HG03457 (cell line): ENCODE measurements around the gene SLC22A15.

Source experiments
- ATAC-seq: cut with Tn5 transposase; IDR thresholded peaks from one replicate; pipeline ENCODE4 v1.9.1; 2021; ENCODE audit warnings: moderate number of reproducible peaks; ENCODE audit not compliant: unreplicated experiment

SLC22A15 gene

GRCh38 chr1:116099379-116099778, 123.1 kb downstream of the SLC22A15 start:
- no peak for ATAC-seq

DNA sequence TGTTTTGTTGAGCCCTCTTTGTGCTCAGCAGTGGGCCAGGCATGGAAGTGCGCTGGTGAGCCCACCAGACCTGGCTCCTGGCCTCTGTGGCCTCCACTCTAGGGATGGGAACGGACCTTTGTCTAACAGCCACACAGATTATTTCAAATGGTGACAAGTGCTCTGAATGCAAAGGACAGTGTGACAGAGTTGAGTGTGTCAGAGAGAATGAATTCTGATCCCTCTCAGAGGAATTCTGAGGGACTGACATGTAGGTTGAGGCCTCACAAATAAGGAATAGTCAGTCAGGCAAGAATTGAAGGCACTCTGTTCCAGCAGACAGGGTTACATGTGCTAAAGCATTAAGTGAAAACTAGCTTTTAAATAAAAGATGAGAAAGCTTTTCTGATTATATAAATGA, 123.6 kb downstream of the SLC22A15 start:
- ATAC-seq: no peak

- no peak for ATAC-seq
These were observed 128.4 kb downstream of the SLC22A15 start for GRCh38 chr1:116104667-116105066.

DNA sequence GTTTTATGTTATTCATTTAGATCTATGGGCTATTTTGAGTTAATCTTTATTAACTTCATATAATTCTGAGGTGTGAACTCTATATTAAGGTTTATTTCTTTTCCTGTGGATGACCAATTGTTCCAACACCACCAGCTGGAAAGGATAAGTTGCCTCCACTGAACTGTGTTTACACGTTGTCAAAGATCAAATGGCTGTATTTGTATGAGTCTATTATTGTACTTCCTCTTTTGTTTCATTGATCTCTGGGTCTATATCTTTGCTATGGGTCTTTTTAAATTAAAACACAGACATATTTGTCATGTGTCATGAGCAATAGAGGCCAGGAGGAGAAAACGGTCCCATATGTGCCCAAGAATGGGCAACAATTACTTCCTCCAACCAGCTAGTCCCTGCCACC, 129.7 kb downstream of the SLC22A15 start:
- no peak for ATAC-seq

DNA sequence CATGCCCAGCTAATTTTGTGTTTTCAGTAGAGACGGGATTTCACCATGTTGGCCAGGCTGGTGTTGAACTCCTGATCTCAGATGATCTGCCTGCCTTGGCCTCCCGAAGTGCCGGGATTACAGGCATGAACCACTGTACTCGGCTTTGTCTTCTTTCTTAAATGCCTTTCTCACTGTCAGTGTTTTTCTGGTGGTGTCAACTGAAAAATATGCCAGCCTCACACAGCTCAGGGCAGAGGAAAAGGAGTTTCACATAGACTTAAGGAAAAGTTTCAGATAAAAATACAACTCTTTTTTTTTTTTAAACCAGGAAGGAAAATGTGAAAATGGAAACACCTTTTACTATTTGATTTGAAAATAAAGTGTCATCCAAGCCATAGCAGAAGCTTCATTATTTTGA, 130.3 kb downstream of the SLC22A15 start:
- no peak for ATAC-seq

DNA sequence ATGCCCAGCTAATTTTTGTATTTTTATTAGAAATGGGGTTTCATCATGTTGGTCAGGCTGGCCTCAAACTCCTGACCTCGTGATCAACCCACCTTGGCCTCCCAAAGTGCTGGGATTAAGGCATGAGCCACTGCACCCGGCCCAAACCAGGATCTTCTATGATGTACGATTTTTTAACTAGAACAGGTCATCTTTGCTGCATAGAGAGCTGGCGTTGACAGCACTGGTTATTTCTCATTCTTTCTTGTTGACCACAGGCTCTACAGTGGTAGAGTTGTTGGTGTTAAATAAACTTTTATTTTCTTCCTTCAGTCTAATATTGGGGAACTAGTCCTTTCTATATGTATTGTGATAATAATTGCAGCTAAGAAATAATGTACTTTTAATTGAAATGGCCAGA, 131.1 kb downstream of the SLC22A15 start:
- no peak for ATAC-seq

- ATAC-seq: peak; percentile 37
These were observed 134.5 kb downstream of the SLC22A15 start, which contains the start of gene MAB21L3 for GRCh38 chr1:116110567-116111523. Gene MAB21L3, plus strand, starts transcription at chr1:116111399. Its CDS starts 1,217 bp downstream, at chr1:116112616.

- no peak for ATAC-seq
These were observed 135.3 kb downstream of the SLC22A15 start for GRCh38 chr1:116111524-116112021.

DNA sequence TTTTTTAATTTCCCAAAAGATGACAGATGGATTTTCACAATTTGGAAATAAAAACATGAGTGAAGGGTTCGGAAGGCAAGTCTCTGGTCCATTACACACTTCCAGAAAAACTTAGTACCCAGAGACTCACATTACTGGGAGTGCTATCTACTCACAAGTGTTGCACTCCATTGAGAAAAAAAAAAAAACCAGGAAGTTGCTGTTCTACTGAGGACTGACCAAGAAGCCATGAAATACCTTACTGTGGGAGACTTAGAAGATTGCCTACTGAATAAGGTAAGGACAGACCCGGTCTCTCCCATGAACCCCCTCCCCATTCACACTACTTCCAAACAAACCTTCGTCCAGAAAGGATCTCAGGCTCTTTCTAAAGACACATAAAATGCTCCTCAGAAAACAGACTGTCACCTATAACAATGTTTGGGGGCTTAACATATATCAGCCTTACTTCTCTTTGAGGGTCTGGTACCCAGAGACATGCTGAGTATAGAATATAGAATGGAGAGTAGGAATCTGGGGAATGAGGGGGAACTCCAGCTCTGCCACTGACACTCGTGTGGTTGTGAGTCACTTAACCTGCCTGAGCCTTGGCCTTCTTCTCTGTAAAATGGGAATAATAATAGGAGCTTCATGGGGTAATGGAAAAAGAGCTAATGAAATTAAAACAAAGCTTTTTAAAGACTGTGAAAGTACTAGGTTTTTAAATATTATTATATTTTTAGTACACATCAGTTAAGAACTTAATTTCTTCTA, 136.3 kb downstream of the SLC22A15 start:
- ATAC-seq: no peak

GRCh38 chr1:116113615-116114014, 137.3 kb downstream of the SLC22A15 start:
- no peak for ATAC-seq

- ATAC-seq: no peak
These were observed 139.4 kb downstream of the SLC22A15 start for GRCh38 chr1:116115476-116116439.

GRCh38 chr1:116118471-116118870, 142.2 kb downstream of the SLC22A15 start:
- no peak for ATAC-seq
